Fibroblast of lung (primary cell): ENCODE measurements around the gene APPBP2. TPM values are rescaled to one million over a fixed set of nuclear protein-coding genes. Genes with fewer than 3 reads are reported as not detected.

ENCODE experiments used
- DNase-seq, 2 donors: peaks; one replicate each; pipeline versions ENCODE4 v3.0.0 to v3.0.0-alpha.2; 2010; ENCODE audit warnings: low read depth in 2 of 2
- H2AFZ ChIP-seq: 2 replicates; pipeline ENCODE4 v1.5.1; 2012; ENCODE audit warnings: low read length, control low read depth, inconsistent platforms
- H3K27ac ChIP-seq: 2 replicates; pipeline ENCODE4 v1.5.1; 2011; ENCODE audit warnings: low read length, control low read depth; ENCODE audit not compliant: insufficient read depth
- H3K27me3 ChIP-seq: 2 replicates; pipeline ENCODE4 v1.5.1; 2011; ENCODE audit warnings: mild to moderate bottlenecking, low read length; ENCODE audit not compliant: control insufficient read depth, insufficient read depth
- H3K36me3 ChIP-seq: 2 replicates; pipeline ENCODE4 v1.5.1; 2011; ENCODE audit warnings: low read length; ENCODE audit not compliant: control insufficient read depth, insufficient read depth
- H3K4me1 ChIP-seq: 2 replicates; pipeline ENCODE4 v1.5.1; 2011; ENCODE audit warnings: low read length; ENCODE audit not compliant: control insufficient read depth, insufficient read depth; ENCODE audit errors: extremely low read depth
- H3K4me2 ChIP-seq: 2 replicates; pipeline ENCODE4 v1.5.1; 2011; ENCODE audit warnings: low read length, control low read depth; ENCODE audit not compliant: insufficient read depth; ENCODE audit errors: extremely low read depth
- H3K4me3 ChIP-seq, 4 experiments: fragments of 200-600 bp in 1 of 4; sonication (generic) in 1 of 4; replicated peaks in 1 of 4; 2 replicates each; pipeline ENCODE4 v1.5.1; 2011 to 2016; ENCODE audit warnings: low read length in 4 of 4, low read depth in 3 of 4, mild to moderate bottlenecking in 3 of 4, control low read depth in 2 of 4, inconsistent platforms in 1 of 4, mixed read lengths in 1 of 4; ENCODE audit not compliant: insufficient read depth in 1 of 4; ENCODE audit errors: control extremely low read depth in 1 of 4
- H3K79me2 ChIP-seq: 2 replicates; pipeline ENCODE4 v1.5.1; 2012; ENCODE audit warnings: mild to moderate bottlenecking, low read length, inconsistent platforms; ENCODE audit not compliant: control insufficient read depth, insufficient read depth
- H3K9ac ChIP-seq: 2 replicates; pipeline ENCODE4 v1.5.1; 2011; ENCODE audit warnings: mild to moderate bottlenecking, low read length, control low read depth; ENCODE audit not compliant: insufficient read depth
- H3K9me3 ChIP-seq: 2 replicates; pipeline ENCODE4 v1.5.1; 2012; ENCODE audit warnings: low read depth, low read length; ENCODE audit not compliant: control insufficient read depth, insufficient read depth
- H4K20me1 ChIP-seq: 2 replicates; pipeline ENCODE4 v1.5.1; 2011; ENCODE audit warnings: low read length; ENCODE audit not compliant: control insufficient read depth, insufficient read depth; ENCODE audit errors: extremely low read depth
- CTCF ChIP-seq, 2 donors: IDR thresholded peaks in 1 of 2; conservative IDR thresholded peaks in 1 of 2; 1 replicate in 1 of 2; 2 replicates in 1 of 2; pipeline ENCODE4 v1.5.1; 2011 to 2012; ENCODE audit warnings: low read length in 2 of 2, control low read depth in 1 of 2, inconsistent platforms in 1 of 2, low read depth in 1 of 2, mild to moderate bottlenecking in 1 of 2
- EZH2 ChIP-seq: IDR thresholded peaks from 2 replicates; pipeline ENCODE4 v1.5.1; 2012; ENCODE audit warnings: low read length, control low read depth, mild to moderate bottlenecking; ENCODE audit errors: missing control alignments
- polyA plus RNA-seq, 2 donors: library from polyadenylated mRNA; depleted of rRNA in 1 of 2; stranded (reverse) in 1 of 2; unstranded in 1 of 2; fragments of >200 nt; gene quantifications; 2 replicates each; pipeline ENCODE4 v1.2.1, GENCODE V29; 2011 to 2012; ENCODE audit warnings: missing spikeins in 1 of 2
- total RNA-seq: library from RNA; depleted of rRNA; stranded (reverse); fragments of >200 nt; gene quantifications from 2 replicates; pipeline ENCODE4 v1.2.1, GENCODE V29; 2014

Gene APPBP2
- total and polyA plus RNA-seq, 2 donors (not counting 1 experiment from before 2014, with no cell fraction given): 45.0 to 58.1 TPM

DNA sequence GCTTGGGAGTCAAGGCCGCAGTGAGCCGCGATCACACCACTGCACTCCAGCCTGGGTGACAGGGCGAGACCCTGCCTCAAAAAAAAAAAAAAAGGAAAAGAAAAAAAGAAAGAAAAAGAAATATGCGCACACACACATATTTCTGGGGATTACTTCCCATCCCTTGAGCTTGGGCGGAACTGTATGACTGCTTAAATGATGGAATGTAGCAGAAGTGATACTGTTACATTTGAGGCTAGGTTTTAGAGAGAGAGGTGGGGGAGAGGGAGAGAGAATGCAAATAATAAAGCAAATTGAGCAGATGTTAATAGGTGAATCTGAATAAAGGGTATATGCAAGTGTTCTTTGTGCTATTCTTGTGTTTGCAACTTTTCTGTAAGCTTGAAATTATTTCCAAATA lies 122.1 kb downstream of the APPBP2 start:
- Histone ChIP-seq H3K27ac (no peak overlapping the region), H3K27me3 (no peaks in the 10 kb centered on the region), H3K4me3 (no peak overlapping the region), H3K4me2 (no peak overlapping the region), H2AFZ (no peak overlapping the region), H3K9ac (no peak overlapping the region), H3K36me3 (no peaks in the 10 kb centered on the region), H3K79me2 (no peaks in the 10 kb centered on the region), H3K4me1 (no peaks in the 10 kb centered on the region), H3K9me3 (no peaks in the 10 kb centered on the region), H4K20me1 (no peaks in the 10 kb centered on the region)
- DNase-seq: no peak
- TF ChIP-seq CTCF (conservative IDR thresholded peaks at IDR 0.05 in 1 of 2, IDR thresholded peaks at IDR 0.05 in 1 of 2; ENCODE audit: low read depth in 1 of 2, low read length in 2 of 2) (no peak), EZH2 (no peak)

- TF ChIP-seq EZH2 (no peak), CTCF (conservative IDR thresholded peaks at IDR 0.05 in 1 of 2, IDR thresholded peaks at IDR 0.05 in 1 of 2; ENCODE audit: low read depth in 1 of 2, low read length in 2 of 2) (no peak)
- H3K9me3 ChIP-seq: no peaks in the 10 kb centered on the region
- H3K4me2 ChIP-seq: no peak overlapping the region
- H3K27ac ChIP-seq: no peak overlapping the region
- DNase-seq: no peak
- H3K4me3 ChIP-seq: no peak overlapping the region
- H3K36me3 ChIP-seq: no peaks in the 10 kb centered on the region
- H4K20me1 ChIP-seq: no peaks in the 10 kb centered on the region
- H2AFZ ChIP-seq: no peak overlapping the region
- H3K27me3 ChIP-seq: no peaks in the 10 kb centered on the region
- no peaks in the 10 kb centered on the region for H3K4me1 ChIP-seq
- H3K9ac ChIP-seq: no peak overlapping the region
- no peaks in the 10 kb centered on the region for H3K79me2 ChIP-seq
Measured at GRCh38 chr17:60403523-60403810, 122.6 kb downstream of the APPBP2 start.

GRCh38 chr17:60401819-60402218 lies 124.2 kb downstream of the APPBP2 start:
- H4K20me1 ChIP-seq: no peaks in the 10 kb centered on the region

More at GRCh38 chr17:60401819-60402218, 124.2 kb downstream of the APPBP2 start:
- H2AFZ ChIP-seq: no peak overlapping the region
- H3K9me3 ChIP-seq: no peaks in the 10 kb centered on the region
- no peaks in the 10 kb centered on the region for H3K27me3 ChIP-seq
- no peaks in the 10 kb centered on the region for H3K4me1 ChIP-seq
- H3K79me2 ChIP-seq: no peaks in the 10 kb centered on the region
- H3K4me2 ChIP-seq: no peak overlapping the region
- no peak overlapping the region for H3K27ac ChIP-seq
- DNase-seq: no peak
- no peak overlapping the region for H3K4me3 ChIP-seq
- H3K36me3 ChIP-seq: no peaks in the 10 kb centered on the region
- H3K9ac ChIP-seq: no peak overlapping the region
- no peak for TF ChIP-seq CTCF (conservative IDR thresholded peaks at IDR 0.05 in 1 of 2, IDR thresholded peaks at IDR 0.05 in 1 of 2; ENCODE audit: low read depth in 1 of 2, low read length in 2 of 2)
- no peak for TF ChIP-seq EZH2
